C4-2B (cell line): Measurements from ENCODE around the gene FGF6.
"Not testable (repeated sequence)": the region's sequence is repeated elsewhere in the genome, so short reads cannot be mapped to it uniquely, and the experiment has no call there.

Experiments used
- H3K27ac ChIP-seq: fragments of 450-650 bp; 2 replicates; pipeline ENCODE4 v1.5.1; 2017
- ZFX ChIP-seq: fragments of 450-650 bp; IDR thresholded peaks from 2 replicates; pipeline ENCODE4 v1.6.1; 2017
- TF ChIP-seq, protein P1 (sequence below): fragments of 450-650 bp; conservative IDR thresholded peaks from 2 replicates; pipeline ENCODE4 v1.5.1; 2017; ENCODE audit warnings: mild to moderate bottlenecking

The FGF6 gene

GRCh38 chr12:4482936-4483335 is 37.3 kb upstream of the FGF6 start:
- TF ChIP-seq, protein P1, sequence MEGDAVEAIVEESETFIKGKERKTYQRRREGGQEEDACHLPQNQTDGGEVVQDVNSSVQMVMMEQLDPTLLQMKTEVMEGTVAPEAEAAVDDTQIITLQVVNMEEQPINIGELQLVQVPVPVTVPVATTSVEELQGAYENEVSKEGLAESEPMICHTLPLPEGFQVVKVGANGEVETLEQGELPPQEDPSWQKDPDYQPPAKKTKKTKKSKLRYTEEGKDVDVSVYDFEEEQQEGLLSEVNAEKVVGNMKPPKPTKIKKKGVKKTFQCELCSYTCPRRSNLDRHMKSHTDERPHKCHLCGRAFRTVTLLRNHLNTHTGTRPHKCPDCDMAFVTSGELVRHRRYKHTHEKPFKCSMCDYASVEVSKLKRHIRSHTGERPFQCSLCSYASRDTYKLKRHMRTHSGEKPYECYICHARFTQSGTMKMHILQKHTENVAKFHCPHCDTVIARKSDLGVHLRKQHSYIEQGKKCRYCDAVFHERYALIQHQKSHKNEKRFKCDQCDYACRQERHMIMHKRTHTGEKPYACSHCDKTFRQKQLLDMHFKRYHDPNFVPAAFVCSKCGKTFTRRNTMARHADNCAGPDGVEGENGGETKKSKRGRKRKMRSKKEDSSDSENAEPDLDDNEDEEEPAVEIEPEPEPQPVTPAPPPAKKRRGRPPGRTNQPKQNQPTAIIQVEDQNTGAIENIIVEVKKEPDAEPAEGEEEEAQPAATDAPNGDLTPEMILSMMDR = no peak
- TF ChIP-seq ZFX = no peak
- no peak overlapping the region for H3K27ac ChIP-seq

DNA sequence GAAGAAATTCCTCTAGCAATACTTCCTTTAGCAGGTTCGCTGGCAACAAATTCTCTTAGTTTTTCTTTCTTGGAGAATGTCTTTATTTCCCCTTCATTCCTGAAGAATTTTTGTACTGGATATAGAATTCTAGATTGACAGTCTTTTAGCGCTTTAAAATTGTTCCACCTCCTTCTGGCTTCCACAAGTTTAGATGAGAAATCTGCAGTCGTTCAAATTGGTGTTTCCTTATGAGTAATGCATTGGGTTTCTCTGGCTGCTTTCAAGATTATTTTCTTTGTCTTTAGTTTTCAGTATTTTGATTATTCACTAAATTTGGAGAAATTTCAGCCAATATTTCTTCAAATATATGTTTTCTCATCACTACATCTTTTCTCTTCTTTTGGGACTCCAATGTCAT is 33.3 kb upstream of the FGF6 start:
- TF ChIP-seq, protein P1 = no peak
- TF ChIP-seq ZFX = no peak
- H3K27ac ChIP-seq = no peak overlapping the region

DNA sequence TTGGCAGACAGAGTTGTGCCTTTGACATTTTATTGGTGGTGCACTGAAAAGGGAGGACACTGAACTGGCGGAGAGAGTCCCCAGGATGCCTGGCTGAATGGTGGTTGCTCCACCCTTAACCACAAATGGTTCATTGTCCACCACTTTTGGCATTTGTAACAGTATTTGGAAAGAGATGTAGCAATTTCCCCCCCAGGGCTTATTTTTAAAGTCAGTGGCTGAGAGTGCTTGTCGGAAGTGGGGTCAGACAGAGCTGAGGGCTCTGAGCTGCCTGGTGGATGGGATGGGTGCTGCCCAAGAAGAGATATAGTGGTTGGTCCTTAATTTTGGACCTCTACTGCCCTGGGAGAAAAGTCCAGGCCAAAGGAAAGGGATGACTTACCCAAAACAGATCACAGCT is 31.5 kb upstream of the FGF6 start:
- no peak overlapping the region for H3K27ac ChIP-seq
- TF ChIP-seq ZFX = no peak
- TF ChIP-seq, protein P1 = no peak

GRCh38 chr12:4472046-4472445 is 26.4 kb upstream of the FGF6 start:
- TF ChIP-seq, protein P1 = no peak
- no peak for TF ChIP-seq ZFX
- H3K27ac ChIP-seq = no peak overlapping the region

GRCh38 chr12:4471256-4471655 is 25.6 kb upstream of the FGF6 start:
- H3K27ac ChIP-seq = no peak overlapping the region
- TF ChIP-seq, protein P1 = no peak
- TF ChIP-seq ZFX = no peak

DNA sequence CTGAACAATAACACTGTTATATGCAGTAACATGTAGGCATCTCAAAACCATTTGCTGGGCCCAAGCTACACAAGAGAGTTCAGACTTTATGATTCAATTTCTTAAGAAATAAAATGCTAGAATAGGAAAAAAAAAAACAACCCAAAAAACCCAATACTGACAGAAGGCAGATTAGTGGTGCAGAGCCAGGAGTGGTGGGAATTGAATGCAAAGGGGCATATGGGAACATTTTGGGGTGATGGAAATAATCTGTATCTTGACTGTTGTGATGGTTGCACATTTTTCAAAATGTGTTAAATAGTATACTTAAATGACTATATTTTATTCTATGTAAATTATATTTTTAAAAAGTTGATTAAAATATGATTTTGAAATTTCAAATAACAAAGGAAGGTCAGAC is 23.4 kb upstream of the FGF6 start:
- TF ChIP-seq ZFX = no peak
- TF ChIP-seq, protein P1 = no peak
- H3K27ac ChIP-seq = no peak overlapping the region

GRCh38 chr12:4460761-4461160 is 15.1 kb upstream of the FGF6 start:
- no peak for TF ChIP-seq ZFX
- TF ChIP-seq, protein P1 = no peak
- no peak overlapping the region for H3K27ac ChIP-seq

- not testable (repeated sequence) for H3K27ac ChIP-seq
Observed at GRCh38 chr12:4455849-4456248, 10.2 kb upstream of the FGF6 start.
